Caco-2 (cell line): ENCODE data around the gene VWA8. TPM values are rescaled to one million over a fixed set of nuclear protein-coding genes. Genes with fewer than 3 reads are reported as not detected.

Experiments used
- BruUV-seq: library from RNA; stranded (reverse); fragments of 400-500 nt; replicated peaks from 2 replicates; lab custom pipeline; 2021; lab: Mats Ljungman, UMichigan
- CTCF ChIA-PET: fragments of 300-600 bp; sonication (Branson Sonifier 250); formaldehyde crosslinking; loops from one replicate; lab custom pipeline; 2022; ENCODE audit warnings: antibody characterized with exemption; lab: Charles Lee
- POLR2A ChIA-PET: fragments of 300-600 bp; sonication (Branson Sonifier 250); formaldehyde crosslinking; loops from one replicate; lab custom pipeline; 2022; ENCODE audit warnings: antibody characterized with exemption; lab: Charles Lee
- DNase-seq, 2 experiments: peaks; one replicate each; pipeline versions ENCODE4 v3.0.0 to v3.0.0-alpha.2; 2020 to 2022
- H3K27me3 ChIP-seq: replicated peaks from 2 replicates; pipeline ENCODE4 v1.6.0; 2011; ENCODE audit warnings: low read length; ENCODE audit not compliant: control insufficient read depth, insufficient read depth
- H3K36me3 ChIP-seq: 2 replicates; pipeline ENCODE4 v1.5.1; 2011; ENCODE audit warnings: low read length; ENCODE audit not compliant: control insufficient read depth, insufficient read depth
- H3K4me1 ChIP-seq: fragments of 250-450 bp; sonication (Bioruptor Pico); 2 replicates; pipeline ENCODE4 v1.5.1; 2020; ENCODE audit warnings: mild to moderate bottlenecking
- H3K4me3 ChIP-seq: 2 replicates; pipeline ENCODE4 v1.5.1; 2011; ENCODE audit warnings: low read depth, mild to moderate bottlenecking, control low read depth, low read length
- H3K9me3 ChIP-seq: fragments of 250-450 bp; sonication (Bioruptor Pico); 2 replicates; pipeline ENCODE4 v1.5.1; 2020; ENCODE audit warnings: mild to moderate bottlenecking, moderate library complexity
- H3K27ac Mint-ChIP-seq: one replicate; pipeline ENCODE4 v1.8.0; 2022; ENCODE audit warnings: mixed read lengths; ENCODE audit not compliant: unreplicated experiment
- H3K27me3 Mint-ChIP-seq: one replicate; pipeline ENCODE4 v1.8.0; 2022; ENCODE audit warnings: mixed read lengths; ENCODE audit not compliant: insufficient read depth, unreplicated experiment
- H3K36me3 Mint-ChIP-seq: one replicate; pipeline ENCODE4 v1.8.0; 2022; ENCODE audit warnings: mild to moderate bottlenecking, mixed read lengths; ENCODE audit not compliant: insufficient read depth, unreplicated experiment
- H3K4me1 Mint-ChIP-seq: one replicate; pipeline ENCODE4 v1.8.0; 2022; ENCODE audit warnings: low read depth, mixed read lengths; ENCODE audit not compliant: unreplicated experiment
- H3K4me3 Mint-ChIP-seq: one replicate; pipeline ENCODE4 v1.8.0; 2022; ENCODE audit warnings: mild to moderate bottlenecking, moderate library complexity, mixed read lengths; ENCODE audit not compliant: unreplicated experiment
- H3K9me3 Mint-ChIP-seq: one replicate; pipeline ENCODE4 v1.8.0; 2022; ENCODE audit warnings: mixed read lengths; ENCODE audit not compliant: unreplicated experiment
- intact Hi-C: fragments of 100-400 bp; cut with micrococcal nuclease; formaldehyde crosslinking; loops from one replicate; pipeline ENCODE4 v1.10.0; 2022; ENCODE audit not compliant: unreplicated experiment
- total RNA-seq: library from RNA; stranded (reverse); gene quantifications from 2 replicates; pipeline ENCODE4 v1.2.3, GENCODE V29; 2022
- TF ChIP-seq, protein P1 (sequence below), 2 experiments: fragments of 200-600 bp in 1 of 2; IDR thresholded peaks; 1 replicate in 1 of 2; 2 replicates in 1 of 2; pipeline versions ENCODE4 v1.5.1 to v1.8.0; 2011 to 2022; ENCODE audit warnings: antibody characterized with exemption in 1 of 2, control low read depth in 1 of 2, inconsistent platforms in 1 of 2, low read depth in 1 of 2, low read length in 1 of 2, mild to moderate bottlenecking in 1 of 2, moderate library complexity in 1 of 2; ENCODE audit not compliant: insufficient read depth in 1 of 2, severe bottlenecking in 1 of 2, unreplicated experiment in 1 of 2

Gene VWA8
- total RNA-seq, 1 experiment from 2014 or later: 20.7 TPM

DNA sequence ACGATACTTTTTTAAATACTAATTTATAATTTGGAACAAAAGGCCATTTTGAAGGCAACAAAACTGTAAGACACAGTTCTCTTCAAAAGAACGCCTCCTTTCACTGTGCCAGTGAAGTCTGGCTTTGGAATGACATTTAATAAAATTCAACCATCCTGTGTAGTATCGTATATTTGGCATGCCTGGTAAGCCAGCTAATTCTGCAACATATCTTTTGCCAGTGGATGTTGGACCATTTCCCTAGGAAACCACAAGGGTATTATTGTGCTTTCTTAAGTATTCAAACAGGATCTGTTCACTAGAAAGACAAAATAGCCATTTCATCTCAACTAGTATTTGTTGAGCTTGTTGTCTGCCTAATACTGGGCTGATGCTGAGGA lies 391.9 kb downstream of the VWA8 start:
- no peaks in the 10 kb centered on the region for H3K27me3 Mint-ChIP-seq
- H3K4me3 ChIP-seq: no peak overlapping the region
- ChIA-PET POLR2A (no interaction called here), CTCF (no interaction called here)
- no TSS peak for BruUV-seq
- no peak for DNase-seq
- no peaks in the 10 kb centered on the region; the same call in 1 of the 2 replicates for H3K36me3 ChIP-seq
- H3K9me3 Mint-ChIP-seq: no peaks in the 10 kb centered on the region
- peaks cover 17% of the 10 kb centered on the region for H3K36me3 Mint-ChIP-seq
- H3K4me1 Mint-ChIP-seq: peaks cover under 1% of the 10 kb centered on the region
- H3K9me3 ChIP-seq: no peaks in the 10 kb centered on the region
- intact Hi-C loops: no loop called here
- no peak overlapping the region for H3K27ac Mint-ChIP-seq
- peaks cover 3% of the 10 kb centered on the region for H3K4me1 ChIP-seq
- TF ChIP-seq, protein P1, sequence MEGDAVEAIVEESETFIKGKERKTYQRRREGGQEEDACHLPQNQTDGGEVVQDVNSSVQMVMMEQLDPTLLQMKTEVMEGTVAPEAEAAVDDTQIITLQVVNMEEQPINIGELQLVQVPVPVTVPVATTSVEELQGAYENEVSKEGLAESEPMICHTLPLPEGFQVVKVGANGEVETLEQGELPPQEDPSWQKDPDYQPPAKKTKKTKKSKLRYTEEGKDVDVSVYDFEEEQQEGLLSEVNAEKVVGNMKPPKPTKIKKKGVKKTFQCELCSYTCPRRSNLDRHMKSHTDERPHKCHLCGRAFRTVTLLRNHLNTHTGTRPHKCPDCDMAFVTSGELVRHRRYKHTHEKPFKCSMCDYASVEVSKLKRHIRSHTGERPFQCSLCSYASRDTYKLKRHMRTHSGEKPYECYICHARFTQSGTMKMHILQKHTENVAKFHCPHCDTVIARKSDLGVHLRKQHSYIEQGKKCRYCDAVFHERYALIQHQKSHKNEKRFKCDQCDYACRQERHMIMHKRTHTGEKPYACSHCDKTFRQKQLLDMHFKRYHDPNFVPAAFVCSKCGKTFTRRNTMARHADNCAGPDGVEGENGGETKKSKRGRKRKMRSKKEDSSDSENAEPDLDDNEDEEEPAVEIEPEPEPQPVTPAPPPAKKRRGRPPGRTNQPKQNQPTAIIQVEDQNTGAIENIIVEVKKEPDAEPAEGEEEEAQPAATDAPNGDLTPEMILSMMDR (IDR thresholded peaks at IDR 0.05; ENCODE audit: insufficient read depth in 1 of 2, low read depth in 1 of 2, low read length in 1 of 2, severe bottlenecking in 1 of 2, unreplicated experiment in 1 of 2): no peak
- H3K4me3 Mint-ChIP-seq: no peak overlapping the region
- H3K27me3 ChIP-seq: no peaks in the 10 kb centered on the region

DNA sequence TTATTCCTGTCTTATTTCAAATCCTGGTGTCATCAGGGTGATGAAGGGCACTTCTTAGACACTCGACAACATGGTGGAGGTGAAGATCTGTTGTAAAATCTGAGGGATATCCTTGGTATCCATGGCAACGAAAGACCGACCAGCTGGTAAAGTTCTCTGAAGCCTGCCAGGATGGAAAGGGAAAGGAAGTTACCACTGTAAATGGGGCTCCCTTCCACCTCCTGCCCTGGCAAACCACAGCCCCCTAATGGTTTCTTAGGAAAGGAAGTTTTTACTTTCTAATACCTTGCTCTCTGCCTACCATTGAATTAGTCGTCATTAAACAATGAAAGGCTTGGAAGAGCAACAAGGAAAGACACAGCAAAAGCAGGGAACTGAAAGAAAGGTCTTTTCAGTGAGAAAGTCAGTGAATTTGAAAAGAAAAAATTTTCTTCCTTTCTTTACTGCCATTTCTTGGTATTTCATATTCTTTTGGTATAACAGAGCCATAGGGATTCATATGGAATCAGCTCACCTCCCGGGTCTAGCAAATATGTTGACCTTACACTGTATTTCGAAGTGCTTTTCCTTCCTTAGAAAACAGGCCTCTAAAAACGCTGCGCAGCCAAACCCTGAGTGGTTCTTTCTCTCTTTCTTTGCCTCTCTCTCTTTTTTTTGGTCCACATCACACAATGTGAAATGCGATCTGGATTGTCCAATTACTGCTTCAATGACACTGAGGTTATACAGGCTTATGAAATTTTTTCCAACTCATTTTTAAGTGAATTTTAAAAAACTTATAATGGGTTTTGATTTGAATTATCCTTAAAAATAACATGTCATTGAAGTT lies 392.6 kb downstream of the VWA8 start:
- Mint-ChIP-seq H3K36me3 (peaks cover 17% of the 10 kb centered on the region), H3K27ac (no peak overlapping the region), H3K9me3 (no peaks in the 10 kb centered on the region), H3K4me1 (peaks cover 7% of the 10 kb centered on the region), H3K4me3 (no peak overlapping the region), H3K27me3 (no peaks in the 10 kb centered on the region)
- ChIA-PET POLR2A (no interaction called here), CTCF (no interaction called here)
- Histone ChIP-seq H3K9me3 (no peaks in the 10 kb centered on the region), H3K4me3 (no peak overlapping the region), H3K27me3 (no peaks in the 10 kb centered on the region), H3K36me3 (no peaks in the 10 kb centered on the region; the same call in 1 of the 2 replicates), H3K4me1 (peaks cover 10% of the 10 kb centered on the region)
- BruUV-seq: no TSS peak
- intact Hi-C loops: no loop called here
- TF ChIP-seq, protein P1 (IDR thresholded peaks at IDR 0.05; ENCODE audit: insufficient read depth in 1 of 2, low read depth in 1 of 2, low read length in 1 of 2, severe bottlenecking in 1 of 2, unreplicated experiment in 1 of 2): no peak
- no peak for DNase-seq

DNA sequence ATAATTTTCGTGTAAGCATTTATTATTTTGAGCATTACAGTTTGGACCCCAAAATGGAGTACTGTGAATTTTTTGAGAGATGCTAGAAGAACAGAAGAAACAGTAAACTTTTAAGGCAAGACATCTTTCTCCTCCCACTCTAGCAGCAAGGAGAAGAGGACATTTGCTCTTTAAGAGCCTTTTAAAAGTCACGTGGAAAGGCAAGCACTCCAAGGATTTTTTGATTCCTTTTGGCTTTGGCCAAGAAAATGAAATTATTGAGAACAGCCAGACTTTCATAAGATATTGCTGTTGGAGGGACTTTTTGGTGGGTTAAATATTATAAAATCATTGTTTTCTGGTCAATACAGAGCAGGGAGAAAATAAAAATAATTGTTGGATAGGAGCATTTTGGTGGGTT lies 393.5 kb downstream of the VWA8 start:
- Histone ChIP-seq H3K9me3 (no peaks in the 10 kb centered on the region), H3K4me1 (peaks cover 10% of the 10 kb centered on the region), H3K4me3 (no peak overlapping the region), H3K27me3 (no peaks in the 10 kb centered on the region), H3K36me3 (no peaks in the 10 kb centered on the region)
- ChIA-PET CTCF (no interaction called here), POLR2A (no interaction called here)
- DNase-seq: no peak
- no peak overlapping the region for H3K4me3 Mint-ChIP-seq
- intact Hi-C loops: no loop called here
- no peak overlapping the region for H3K27ac Mint-ChIP-seq
- H3K9me3 Mint-ChIP-seq: no peaks in the 10 kb centered on the region
- BruUV-seq: no TSS peak
- peaks cover 7% of the 10 kb centered on the region for H3K4me1 Mint-ChIP-seq
- peaks cover 17% of the 10 kb centered on the region for H3K36me3 Mint-ChIP-seq
- H3K27me3 Mint-ChIP-seq: no peaks in the 10 kb centered on the region
- TF ChIP-seq, protein P1 (IDR thresholded peaks at IDR 0.05; ENCODE audit: insufficient read depth in 1 of 2, low read depth in 1 of 2, low read length in 1 of 2, severe bottlenecking in 1 of 2, unreplicated experiment in 1 of 2): no peak
